HG03025 (cell line): Measurements from ENCODE around the gene RIPOR1.

Experiments used
- ATAC-seq: cut with Tn5 transposase; IDR thresholded peaks from one replicate; pipeline ENCODE4 v1.9.1; 2021; ENCODE audit warnings: mild to moderate bottlenecking, moderate library complexity; ENCODE audit not compliant: unreplicated experiment, low FRiP score

Gene RIPOR1

DNA sequence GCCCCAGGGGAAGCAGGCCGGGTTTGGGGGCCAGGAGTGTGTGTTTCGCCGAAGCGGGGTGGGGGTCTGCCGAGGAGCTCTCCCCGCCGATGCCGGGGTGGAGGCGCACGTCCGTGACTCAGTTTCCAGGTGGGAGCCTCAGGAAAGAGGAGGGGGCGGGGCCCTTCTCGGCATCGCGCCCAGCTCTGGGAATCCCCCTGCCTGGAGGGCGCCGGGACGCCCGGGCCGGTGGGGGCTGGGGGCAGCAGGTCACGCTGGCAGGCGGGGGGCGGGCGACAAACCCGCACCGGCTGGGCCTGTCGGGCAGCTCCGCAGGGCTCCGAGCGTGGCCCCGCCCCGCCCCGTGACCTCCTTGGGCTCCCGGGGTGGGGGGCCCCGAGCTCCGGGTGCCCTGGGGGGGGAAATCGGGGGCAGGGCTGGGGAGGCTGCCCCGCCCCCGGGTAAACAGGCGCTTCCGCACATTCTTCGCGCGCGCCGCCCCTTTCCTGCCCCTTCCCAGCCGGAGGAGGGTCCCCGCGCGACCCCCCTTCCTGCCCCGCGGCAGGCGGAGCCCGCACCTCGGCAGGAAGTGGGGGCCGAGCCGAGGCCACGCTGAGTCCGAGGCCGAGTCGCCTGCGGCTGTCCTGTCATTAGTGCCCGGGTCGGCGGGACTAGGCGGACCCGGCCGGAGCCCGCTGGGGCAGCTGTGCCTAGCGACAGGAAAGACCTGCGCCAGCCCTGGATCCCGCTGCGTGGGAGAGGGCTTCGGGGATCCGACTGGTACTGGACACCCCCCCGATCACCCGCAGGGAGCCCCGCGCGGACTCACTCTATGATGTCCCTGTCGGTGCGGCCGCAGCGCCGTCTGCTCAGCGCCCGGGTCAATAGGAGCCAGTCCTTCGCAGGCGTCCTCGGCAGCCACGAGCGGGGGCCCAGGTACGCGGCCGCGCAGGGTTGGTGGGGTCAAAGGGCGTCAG lies 9.3 kb downstream of the RIPOR1 start:
- no peak for ATAC-seq

DNA sequence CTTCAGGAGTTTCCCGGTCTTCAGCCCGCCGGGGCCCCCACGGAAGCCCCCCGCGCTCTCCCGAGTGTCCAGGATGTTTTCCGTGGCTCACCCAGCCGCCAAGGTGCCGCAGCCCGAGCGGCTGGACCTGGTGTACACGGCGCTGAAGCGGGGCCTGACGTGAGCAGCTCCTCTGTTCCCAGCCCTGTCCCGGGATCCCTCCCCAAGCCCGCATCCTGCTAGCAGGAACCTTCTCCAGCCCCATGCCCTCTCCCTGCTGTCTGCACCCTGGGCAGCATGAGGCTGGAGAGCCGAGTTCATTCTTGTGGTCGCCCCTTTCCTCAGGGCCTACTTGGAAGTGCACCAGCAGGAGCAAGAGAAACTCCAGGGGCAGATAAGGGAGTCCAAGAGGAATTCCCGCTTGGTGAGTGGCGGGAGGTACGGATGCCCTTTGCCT lies 10.1 kb downstream of the RIPOR1 start:
- ATAC-seq, result no peak

DNA sequence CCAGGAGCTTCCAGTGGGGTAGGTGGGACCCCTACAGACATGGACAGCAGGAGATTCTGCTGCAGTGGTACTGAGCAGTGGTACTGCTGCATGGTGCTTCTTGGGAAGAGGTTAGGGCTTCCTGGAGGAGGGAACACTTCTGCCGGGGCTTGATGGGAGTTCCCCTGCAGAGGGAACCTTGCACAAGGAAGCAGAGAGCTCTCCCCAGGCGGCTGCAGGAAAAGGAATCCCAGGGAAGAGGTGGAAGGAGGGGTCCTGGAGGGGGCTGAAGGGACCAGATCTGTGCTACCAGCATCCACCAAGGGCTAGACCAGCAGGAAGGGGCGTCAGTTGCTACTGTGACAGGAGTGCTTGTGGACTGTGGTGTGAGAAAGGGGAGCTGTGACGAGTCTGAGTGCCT lies 10.6 kb downstream of the RIPOR1 start:
- ATAC-seq, result no peak

DNA sequence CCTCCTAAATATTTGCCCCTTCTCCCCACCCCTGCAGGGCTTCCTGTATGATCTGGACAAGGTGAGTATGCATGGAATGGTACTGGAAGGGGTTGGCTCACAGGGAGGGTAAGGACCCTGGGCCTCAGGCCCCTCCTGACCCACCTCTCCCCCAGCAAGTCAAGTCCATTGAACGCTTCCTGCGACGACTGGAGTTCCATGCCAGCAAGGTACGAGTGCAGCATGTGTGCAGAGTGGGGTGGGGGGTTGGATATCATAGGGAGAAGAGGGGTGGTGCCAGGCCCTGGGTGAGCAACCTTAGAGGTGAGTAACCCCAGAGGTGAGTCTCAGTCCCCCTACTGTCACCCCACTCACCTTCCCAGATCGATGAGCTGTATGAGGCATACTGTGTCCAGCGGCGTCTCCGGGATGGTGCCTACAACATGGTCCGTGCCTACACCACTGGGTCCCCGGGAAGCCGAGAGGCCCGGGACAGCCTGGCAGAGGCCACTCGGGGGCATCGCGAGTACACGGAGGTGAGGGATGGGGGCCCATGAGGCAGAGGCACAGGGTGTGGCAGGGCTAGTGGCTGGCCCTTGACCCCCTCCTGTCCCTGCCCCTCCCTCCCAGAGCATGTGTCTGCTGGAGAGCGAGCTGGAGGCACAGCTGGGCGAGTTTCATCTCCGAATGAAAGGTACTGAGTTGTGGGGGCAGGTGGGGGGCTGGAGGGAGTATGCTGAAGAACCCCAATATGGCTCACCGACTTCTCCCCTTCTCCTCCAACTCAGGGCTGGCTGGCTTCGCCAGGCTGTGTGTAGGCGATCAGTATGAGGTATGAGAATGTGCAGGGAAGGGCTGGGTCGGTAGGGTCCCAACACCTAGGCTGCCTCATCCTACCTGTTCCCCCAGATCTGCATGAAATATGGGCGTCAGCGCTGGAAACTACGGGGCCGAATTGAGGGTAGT lies 11.3 kb downstream of the RIPOR1 start:
- no peak for ATAC-seq

DNA sequence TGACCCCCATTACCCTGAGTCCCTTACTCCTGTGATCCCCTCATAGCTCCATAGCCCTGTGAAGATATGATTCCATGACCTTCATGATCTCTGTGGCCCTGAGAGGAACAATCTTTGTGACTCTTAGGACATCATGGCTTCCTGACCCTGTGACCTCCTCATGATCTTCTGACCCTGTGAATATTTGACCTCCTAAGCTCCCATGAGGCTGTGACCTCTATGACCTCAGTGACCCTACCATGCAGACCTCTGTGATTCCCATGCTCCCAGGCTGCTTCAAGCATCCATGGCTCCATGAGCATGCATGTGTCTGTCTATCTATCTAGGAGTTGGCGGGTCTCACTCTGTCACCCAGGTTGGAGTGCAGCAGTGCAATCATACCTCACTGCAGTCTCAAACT lies 12.1 kb downstream of the RIPOR1 start:
- ATAC-seq, result no peak

DNA sequence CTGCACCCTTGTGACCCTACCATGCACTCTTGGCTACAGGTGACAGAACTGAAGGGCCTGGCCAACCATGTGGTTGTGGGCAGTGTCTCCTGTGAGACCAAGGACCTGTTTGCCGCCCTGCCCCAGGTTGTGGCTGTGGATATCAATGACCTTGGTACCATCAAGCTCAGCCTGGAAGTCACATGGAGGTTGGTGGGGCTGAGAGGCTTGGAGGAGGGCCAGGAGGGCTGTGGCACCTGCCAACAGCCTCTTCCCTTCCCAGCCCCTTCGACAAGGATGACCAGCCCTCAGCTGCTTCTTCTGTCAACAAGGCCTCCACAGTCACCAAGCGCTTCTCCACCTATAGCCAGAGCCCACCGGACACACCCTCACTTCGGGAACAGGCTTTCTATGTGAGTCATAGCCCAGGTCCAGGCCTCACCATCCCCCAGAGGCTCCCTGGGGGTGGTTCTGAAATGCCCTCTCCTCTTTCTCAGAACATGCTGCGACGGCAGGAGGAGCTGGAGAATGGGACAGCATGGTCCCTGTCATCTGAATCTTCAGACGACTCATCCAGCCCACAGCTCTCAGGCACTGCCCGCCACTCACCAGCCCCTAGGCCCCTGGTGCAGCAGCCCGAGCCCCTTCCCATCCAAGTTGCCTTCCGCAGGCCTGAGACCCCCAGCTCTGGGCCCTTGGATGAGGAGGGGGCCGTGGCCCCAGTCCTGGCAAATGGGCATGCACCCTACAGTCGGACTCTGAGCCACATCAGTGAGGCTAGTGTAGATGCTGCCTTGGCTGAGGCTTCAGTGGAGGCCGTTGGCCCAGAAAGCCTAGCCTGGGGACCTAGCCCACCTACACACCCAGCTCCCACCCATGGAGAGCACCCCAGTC lies 13.0 kb downstream of the RIPOR1 start:
- no peak for ATAC-seq

DNA sequence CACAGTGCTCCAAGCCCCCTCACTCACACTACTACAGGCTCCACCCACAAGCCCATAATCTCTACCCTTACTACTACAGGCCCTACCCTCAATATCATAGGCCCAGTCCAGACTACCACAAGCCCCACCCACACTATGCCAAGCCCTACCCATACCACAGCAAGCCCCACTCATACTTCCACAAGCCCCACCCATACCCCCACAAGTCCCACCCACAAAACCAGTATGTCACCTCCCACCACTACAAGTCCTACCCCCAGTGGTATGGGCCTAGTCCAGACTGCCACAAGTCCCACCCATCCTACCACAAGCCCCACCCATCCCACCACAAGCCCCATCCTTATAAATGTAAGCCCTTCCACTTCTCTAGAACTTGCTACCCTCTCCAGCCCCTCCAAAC lies 13.8 kb downstream of the RIPOR1 start:
- ATAC-seq, result no peak

DNA sequence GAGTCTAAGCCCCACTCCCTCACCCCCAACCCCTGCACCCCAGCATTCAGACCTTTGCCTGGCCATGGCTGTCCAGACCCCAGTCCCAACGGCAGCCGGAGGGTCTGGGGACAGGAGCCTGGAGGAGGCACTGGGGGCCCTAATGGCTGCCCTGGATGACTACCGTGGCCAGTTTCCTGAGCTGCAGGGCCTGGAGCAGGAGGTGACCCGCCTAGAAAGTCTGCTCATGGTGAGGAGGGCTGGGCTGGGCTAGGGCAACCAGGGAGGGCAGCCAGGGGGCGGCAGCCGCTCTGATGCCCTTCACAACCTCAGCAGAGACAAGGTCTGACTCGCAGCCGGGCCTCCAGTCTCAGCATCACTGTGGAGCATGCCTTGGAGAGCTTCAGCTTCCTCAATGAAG lies 14.4 kb downstream of the RIPOR1 start:
- ATAC-seq, result no peak

DNA sequence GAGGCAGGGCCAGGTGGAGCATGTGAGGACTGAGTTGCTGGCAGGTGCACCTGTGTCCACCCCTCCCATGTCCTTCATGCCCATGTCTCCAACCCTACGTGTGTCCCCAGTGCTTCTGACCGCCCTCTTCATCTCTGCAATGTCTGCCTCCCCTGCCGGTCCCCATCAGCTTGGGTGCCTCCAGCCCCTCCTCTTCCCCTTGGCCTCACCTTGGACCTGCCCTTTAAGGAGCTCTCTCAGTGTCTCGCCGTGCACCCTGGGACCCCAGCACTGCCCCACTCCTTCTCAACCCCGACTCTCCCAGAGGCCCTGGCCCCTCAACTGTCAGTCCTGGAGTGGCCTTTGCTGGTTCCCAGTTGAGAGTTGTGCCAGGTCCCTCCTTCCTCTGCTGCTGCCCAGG lies 15.0 kb downstream of the RIPOR1 start:
- ATAC-seq, result no peak

DNA sequence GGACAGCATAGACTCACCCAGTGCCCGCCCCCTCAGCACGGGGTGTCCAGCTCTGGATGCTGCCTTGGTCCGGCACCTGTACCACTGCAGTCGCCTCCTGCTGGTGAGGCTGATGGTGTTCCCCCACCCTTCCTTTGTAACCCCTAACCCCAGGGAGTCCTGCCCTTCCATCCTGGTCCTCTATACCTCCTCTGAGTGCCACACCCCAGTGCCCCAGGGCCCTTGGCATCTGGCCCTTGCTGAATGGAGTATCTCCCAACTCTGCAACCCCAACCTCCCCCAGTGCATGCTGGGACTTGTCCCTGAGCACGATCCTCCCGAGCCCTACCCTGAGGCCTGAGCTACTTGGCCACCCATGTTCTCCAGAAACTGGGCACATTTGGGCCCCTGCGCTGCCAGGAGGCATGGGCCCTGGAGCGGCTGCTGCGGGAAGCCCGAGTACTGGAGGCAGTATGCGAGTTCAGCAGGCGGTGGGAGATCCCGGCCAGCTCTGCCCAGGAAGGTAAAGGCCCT lies 15.8 kb downstream of the RIPOR1 start:
- no peak for ATAC-seq

DNA sequence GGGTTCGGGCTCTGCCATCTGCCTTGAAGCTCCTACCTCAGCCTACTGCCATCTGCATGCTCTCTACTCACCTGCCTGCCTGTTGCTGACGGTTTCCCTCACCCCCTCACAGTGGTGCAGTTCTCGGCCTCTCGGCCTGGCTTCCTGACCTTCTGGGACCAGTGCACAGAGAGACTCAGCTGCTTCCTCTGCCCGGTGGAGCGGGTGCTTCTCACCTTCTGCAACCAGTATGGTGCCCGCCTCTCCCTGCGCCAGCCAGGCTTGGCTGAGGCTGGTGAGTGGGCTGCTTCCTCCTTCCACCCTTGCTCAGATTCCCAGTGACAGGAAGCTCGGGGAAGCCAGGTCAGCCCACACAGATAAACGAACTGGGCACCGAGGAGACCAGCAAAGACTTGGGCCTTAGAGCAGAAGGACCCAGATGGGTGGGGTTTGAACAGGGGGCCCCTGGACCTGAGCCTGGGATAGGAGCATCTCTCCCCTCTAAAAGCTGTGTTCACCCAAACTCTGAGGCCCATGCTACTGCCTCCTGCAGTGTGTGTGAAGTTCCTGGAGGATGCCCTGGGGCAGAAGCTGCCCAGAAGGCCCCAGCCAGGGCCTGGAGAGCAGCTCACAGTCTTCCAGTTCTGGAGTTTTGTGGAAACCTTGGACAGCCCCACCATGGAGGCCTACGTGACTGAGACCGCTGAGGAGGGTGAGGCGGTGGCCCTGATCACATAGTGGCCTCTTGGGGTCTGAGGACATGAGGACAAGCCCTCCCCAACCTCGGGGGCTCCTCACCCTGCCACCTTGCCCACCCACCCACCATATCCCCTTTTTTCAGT lies 16.4 kb downstream of the RIPOR1 start:
- ATAC-seq, result no peak

DNA sequence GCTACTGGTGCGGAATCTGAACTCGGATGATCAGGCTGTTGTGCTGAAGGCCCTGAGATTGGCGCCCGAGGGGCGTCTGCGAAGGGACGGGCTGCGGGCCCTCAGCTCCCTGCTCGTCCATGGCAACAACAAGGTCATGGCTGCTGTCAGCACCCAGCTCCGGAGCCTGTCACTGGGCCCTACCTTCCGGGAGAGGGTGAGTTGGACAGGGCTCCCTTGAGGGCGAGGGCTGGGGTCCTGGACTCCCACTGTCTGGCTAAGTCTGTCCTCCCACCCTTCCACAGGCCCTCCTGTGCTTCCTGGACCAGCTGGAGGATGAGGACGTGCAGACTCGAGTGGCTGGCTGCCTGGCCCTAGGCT lies 17.0 kb downstream of the RIPOR1 start:
- ATAC-seq, result no peak

DNA sequence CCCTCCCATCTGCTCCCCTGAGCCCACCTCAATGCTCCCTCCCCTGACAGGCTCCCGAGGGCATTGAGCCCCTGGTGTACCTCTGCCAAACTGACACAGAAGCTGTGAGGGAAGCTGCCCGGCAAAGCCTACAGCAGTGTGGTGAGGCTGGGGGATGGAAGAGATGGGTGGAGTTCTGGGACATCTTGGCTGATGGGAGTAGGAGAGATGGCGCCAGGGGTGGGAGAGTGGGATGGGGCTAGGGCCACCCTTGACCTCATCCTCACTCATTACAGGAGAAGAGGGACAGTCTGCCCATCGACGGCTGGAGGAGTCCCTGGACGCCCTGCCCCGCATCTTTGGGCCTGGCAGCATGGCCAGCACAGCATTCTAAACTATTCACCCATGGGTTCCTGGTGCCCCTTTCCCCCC lies 17.5 kb downstream of the RIPOR1 start:
- ATAC-seq, result no peak

DNA sequence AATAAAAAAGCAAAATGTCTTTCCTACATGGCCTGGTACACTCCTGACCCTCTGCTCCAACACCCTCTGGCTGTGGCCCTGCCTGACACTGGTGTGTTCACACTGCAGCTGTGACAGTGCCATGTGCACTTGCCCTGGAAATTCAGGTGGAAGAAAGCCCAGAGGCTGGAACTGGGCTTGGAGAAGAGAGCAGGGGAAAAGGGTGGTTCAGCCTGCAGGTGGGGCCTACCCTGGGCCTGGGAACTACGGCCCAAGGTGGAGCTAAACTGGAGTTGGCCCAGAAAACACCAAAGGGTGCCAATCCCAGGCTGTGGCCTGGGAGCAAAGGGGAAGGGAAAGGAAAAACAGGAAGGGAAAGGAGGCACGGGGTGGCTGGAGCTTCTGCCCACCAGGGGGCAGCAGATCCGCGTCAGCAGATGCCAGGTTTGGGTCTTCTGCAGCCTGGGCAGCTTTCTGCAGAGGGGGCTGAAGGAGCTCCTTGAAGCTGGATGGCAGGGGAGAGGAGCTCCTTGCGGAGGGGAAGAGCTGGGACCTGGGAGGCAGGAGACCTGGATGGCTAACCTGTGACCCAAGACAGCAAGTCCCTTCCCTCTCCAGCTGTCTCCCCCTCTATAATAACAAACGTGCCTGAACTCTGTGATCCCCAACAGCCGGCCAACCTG lies 18.3 kb downstream of the RIPOR1 start:
- no peak for ATAC-seq

DNA sequence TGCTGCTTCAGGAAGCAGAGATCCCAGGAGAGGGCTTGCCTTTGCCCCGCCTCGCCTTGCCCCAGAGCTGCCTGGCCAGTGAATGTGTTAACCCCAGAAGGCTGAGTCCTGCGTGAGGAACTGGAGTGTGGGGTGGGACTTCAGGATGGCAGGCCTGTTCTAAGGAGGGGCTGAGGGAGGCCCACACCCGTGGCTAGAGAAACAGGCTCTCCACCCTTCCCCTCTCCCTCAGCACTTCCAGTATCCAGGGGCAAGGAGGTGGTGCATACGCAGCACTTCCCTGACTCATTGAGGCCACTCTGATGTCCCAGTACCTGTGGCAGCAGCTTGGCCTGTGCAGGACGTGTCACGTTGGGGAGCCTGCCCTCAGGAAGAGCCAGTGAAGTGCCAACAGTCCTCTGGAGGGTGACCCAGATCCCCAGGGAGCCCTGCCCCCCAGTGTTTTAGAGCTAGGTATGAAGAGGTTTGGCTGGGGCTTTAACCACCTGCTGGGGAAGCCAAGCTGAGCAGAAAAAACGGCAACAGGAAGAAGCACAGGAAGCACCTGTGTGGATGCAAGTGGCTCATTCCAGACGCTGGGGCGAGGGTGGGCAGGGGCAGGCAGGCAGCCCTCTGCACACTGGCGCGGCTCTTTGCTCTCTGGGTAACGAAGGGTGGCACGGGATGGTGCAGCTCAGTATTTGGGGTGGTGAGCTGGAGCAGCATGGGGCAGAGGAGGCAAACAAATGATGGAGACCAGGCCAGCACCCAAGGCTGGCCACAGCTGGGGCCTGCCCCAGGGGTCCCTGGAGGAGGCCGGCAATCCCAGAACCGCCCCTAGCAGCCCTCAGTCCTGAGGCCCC lies 19.0 kb downstream of the RIPOR1 start:
- no peak for ATAC-seq

DNA sequence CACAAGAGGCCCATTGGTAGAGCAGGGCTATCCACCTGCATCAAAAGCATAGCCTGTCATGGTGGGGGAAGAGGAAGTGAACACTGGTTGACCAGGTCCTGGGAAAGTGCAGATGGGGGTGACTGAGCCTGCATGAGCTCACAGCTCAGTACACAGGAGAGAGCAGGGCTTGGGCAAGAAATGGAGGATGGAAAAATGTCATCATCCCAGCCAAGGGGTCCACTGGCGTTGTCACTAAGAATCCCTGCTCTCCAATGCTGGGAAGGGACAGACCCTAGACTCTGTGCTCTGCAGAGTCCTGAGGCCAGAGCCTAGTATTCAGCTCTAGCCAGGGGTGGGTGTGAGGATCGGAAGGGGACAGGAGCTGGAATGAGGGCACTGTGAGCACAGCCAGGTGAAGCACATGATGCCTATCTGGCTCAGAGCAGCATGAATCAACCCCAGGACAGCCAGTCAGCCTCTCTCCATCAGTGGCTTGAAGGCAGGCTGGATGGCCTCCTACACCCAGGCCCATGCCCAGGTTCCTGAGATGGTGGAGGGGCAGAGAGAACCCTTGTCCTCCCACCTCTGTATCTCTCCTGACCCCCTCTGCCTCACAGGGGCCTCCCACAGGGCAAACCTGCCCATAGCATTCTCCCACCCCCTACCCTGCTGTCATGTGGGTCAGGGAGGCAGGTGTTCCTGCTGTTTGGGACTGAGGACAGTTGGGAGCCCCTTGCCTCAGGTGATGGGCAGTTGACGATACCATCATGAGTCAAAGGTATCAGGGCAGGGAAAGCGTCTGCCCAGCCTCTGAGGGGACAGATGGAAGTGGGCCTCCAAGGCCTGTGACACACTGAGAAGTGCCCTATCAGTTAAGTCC lies 19.9 kb downstream of the RIPOR1 start:
- no peak for ATAC-seq

DNA sequence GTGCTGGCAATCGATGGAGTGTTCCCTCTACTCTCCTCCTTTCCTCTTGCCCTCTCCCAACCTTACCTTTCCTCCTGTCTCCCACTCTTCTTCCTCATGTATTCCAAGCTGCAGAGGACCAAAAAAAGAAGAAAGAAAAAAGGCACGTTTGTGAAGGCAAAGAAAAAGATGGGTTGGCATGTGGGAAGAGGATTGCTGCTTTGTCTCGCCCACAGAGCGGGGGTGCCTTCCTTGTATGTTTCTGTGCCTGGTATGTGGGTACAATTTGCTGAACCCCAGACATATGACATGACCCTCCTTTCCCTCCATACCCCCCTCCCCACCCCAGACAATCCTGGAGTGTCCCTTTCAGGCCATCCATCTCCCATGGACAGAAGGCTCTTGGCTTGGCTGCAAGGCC lies 20.6 kb downstream of the RIPOR1 start:
- no peak for ATAC-seq
